ENCODE measurements around the gene RASL11B.

The RASL11B gene

DNA sequence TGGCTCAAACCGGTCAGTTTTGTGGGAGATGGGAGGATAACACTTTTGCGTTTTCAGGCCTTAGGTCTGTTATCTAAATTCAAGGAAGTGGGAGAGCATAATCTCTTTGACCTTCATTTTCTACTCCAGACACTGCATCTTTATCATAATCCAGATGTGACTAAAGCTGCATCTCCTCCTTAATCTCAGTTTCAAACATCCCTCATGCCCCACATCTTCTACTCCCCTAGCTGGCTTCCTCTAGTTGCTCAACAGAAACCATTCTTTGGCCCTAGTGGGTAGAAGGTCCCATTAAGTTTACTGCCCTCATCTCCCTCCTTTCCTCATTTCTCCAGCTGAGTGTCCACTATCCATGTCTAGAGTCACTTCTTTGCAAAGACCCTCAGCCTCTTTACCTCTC, 18.8 kb upstream of the RASL11B start:
- DNase-seq (ENCODE audit: low read depth in 2 of 2): no peak

GRCh38 chr4:52843958-52844357, 18.2 kb upstream of the RASL11B start:
- DNase-seq (ENCODE audit: low read depth in 2 of 2): no peak

DNA sequence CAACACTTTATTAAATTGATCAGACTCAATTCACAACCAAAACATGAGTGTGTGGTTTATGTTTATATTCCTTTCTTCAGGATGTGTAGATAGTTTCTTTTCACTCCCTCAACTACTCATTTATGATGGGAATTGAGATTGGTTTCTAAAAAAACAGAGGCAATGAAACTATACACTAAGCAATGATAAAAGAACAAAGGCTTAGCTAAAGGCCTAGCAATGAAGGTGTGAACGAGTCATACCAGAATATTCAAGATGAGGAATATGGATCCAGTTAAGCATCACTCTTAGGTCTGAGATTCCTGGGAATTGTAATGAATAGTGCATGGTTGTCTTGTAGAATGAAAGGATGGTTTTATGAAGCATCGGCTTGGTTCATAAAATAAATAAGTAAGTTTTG, 17.5 kb upstream of the RASL11B start:
- DNase-seq (ENCODE audit: low read depth in 2 of 2): no peak

DNA sequence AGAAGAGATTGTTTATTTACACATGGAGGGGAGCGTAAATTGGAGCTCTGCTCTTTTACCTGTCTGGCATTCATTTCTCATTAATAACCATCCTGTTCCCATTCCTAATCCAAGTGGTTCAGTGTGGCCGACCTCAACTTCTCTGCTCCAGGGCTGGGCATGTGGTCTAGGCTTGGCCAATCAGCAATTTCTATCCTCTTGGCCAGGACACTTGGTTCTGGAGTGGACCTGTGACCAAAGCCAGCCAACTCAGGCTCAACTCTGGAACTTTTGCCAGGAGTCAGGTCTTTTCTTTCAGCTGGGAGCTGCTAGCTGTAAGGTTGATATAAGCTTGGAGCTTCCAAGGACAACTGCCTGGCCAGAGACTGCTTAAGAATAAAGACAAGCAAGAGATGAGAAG, 15.6 kb upstream of the RASL11B start:
- no peak for DNase-seq (ENCODE audit: low read depth in 2 of 2)

- no peak for DNase-seq (ENCODE audit: low read depth in 2 of 2)
Observed at GRCh38 chr4:52848254-52848653, 13.9 kb upstream of the RASL11B start.

DNA sequence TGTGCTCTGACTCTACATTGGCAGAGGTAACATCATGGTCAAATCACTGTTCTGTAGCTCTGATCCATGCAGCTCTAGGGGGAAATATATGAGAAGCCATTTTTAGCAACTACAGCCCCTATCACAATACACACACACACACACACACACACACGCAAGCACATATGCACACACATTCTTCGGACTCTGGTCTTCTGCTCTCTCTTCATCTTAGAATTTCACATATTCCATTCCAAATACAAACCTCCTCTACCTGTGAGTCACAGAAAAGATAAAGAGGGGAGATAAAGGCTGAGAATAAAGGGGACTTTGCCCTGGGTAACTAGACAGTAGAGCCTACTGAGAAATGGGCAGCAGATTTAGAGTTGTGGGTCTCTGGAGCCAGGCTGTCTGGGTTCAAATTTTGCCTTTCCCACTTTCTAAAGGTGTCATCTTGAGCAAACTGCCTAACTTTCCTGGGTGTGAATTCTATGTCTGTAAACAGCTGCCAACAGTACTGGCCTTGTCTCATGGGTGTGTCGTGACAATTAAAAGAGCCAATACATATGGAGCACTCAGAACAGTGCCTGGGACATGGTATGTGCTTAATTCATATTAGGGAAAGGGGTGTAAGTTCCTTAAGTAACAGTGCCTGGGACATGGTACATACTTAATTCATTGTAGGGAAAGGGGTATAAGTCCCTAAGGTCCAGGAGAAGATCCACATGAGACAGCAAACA, 11.6 kb upstream of the RASL11B start:
- DNase-seq (ENCODE audit: low read depth in 2 of 2): no peak

DNA sequence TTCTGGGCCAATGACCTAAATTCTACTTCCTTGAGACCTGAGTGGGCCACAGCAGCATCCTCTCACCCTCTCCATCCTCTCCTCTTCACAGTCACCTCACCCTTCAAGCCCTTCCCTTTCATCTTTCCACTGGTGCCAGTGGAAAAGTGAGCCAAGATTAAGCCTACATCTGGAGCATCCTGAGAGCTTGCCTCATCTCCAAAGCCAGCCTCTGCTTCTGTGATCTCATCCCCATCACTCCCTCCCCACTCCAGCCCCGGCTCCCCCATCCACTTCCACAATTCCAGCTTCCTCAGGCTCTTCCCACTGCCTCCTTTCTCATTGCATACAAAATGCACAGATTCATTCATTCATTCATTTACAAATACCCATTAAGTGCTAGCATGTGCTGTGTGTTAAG, 10.1 kb upstream of the RASL11B start:
- no peak for DNase-seq (ENCODE audit: low read depth in 2 of 2)

DNA sequence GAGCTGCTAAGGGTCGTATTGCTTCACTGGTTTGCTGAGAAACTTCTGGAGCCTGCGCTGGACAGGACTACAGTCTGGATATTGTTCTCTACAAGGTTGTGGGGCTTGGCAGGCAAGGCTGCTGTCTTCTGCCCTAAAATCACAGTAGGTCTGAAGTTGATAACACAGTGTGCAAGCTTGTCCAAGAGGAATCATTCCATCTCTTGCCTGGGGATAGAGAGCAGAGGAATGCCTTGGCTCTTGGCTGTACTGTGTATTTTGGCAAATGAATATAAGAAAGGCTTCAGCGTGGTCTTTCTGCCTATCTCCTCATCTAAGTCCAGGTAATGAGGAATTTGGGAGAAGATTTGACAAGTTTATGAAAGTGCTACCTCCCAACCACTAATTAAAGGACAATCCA, 9.4 kb upstream of the RASL11B start:
- no peak for DNase-seq (ENCODE audit: low read depth in 2 of 2)

- DNase-seq (ENCODE audit: low read depth in 2 of 2): no peak
Observed at GRCh38 chr4:52853351-52853750, 8.8 kb upstream of the RASL11B start.

GRCh38 chr4:52856801-52857200, 5.3 kb upstream of the RASL11B start:
- no peak for DNase-seq (ENCODE audit: low read depth in 2 of 2)

DNA sequence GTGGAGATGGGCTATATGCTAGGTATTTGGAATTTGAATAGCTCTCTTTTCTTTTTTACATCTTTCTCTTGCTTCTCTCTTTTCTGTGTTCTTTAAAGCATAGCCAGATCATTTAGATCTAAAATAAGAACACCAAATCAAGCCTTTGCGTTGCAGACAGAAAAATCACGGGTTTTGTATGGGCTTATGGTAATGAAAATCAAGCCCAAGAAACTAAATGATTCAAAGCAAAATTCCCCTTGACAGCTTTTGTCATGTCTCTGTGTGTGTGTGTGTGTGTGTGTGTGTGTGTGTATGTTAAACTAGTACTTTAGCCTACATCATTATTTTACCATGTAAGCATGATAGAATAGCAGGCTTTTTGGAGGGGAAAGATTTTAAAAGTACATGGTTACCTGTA, 1.8 kb upstream of the RASL11B start:
- no peak for DNase-seq (ENCODE audit: low read depth in 2 of 2)

DNA sequence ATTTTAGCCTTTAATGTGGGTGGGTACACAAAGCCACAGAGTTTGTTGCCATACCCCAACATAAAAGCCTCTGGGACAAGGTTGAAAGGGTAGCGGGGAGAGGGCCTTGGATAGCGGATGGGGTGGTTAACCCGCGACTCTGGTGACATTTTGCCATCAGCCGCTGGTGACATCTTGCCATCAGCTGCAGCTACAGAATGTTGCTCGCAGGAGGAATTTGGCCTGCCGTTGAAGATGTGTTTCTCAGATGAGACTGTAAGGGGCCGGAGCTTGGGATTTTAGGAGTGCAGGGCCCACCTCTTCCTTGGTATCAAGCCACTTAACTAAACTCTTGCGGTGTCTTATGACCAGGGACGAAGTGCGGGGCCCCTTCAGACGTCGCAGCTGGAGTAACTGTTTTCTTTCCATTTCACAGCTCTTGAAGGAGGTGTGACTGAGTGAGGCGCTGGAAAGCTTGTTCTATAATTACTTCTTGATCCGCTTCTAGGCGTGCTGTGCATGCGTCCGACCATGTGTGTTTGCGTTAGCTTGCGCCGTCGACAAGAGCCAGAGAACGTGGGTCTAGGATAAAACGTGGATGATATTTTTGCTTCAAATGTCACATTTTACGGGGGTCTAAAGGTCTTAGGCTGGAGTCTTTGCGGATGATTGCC, 820 bp upstream of the RASL11B start:
- DNase-seq (ENCODE audit: low read depth in 2 of 2): no peak

DNA sequence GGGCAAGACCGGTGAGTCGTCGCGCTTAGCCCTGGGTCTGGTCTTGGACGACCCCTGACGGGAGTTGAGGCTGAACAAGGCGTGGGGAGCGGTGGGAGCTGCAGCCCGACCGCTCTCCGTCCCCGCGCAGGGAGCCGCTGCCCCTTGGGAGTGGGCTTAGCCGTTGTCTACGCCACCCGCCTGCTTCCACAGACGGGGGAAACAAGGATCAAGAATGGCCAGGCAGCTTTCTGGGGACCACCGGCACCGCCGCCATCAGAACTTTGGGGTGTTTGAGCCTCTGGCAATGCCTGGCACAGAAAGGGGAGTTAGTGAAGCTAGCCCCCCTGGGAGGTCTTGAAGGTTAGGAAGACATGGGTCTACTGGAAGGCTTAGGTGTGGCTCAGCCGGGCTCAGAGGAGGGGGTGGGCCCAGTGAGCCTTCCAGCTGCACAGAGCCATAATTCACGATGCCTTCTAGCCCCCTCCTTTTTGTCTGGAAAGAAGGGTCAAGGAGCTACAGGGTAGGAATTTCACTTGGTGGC, 583 bp downstream of the RASL11B start:
- no peak for DNase-seq (ENCODE audit: low read depth in 2 of 2)

DNA sequence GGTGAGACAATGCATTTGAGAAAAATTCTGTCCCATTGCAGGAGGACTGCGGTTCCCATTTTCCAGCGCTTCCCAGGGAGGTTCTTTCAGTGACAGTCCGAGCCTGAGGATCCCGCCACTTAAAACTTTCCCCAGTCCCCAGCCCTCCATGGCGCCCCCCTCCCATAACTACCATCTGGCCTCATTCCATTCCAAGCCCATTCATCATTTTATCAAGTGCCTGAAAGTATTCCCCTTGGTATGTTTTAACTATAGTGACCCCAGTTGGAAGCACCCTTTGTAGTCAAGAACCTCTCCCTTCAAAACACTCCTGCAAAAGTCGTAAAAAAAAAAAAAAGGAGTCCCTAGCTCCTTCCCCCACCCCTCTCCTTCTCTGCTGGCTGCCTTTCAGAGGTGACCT, 1.2 kb downstream of the RASL11B start:
- no peak for DNase-seq (ENCODE audit: low read depth in 2 of 2)

GRCh38 chr4:52864793-52865192, 2.7 kb downstream of the RASL11B start:
- DNase-seq (ENCODE audit: low read depth in 2 of 2): no peak

DNA sequence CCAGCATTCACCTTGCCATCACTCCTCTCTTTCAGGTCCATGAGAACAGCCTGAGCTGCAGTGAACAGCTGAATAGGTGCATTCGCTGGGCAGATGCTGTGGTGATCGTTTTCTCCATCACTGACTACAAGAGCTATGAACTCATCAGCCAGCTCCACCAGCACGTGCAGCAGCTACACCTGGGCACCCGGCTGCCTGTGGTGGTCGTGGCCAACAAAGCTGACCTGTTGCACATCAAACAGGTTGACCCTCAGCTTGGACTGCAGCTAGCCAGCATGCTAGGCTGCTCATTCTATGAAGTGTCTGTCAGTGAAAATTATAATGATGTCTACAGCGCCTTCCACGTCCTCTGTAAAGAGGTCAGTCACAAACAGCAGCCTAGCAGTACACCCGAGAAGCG, 3.2 kb downstream of the RASL11B start:
- no peak for DNase-seq (ENCODE audit: low read depth in 2 of 2)

GRCh38 chr4:52866734-52867133, 4.6 kb downstream of the RASL11B start:
- no peak for DNase-seq (ENCODE audit: low read depth in 2 of 2)

GRCh38 chr4:52867163-52867562, 5.0 kb downstream of the RASL11B start:
- DNase-seq (ENCODE audit: low read depth in 2 of 2): no peak

DNA sequence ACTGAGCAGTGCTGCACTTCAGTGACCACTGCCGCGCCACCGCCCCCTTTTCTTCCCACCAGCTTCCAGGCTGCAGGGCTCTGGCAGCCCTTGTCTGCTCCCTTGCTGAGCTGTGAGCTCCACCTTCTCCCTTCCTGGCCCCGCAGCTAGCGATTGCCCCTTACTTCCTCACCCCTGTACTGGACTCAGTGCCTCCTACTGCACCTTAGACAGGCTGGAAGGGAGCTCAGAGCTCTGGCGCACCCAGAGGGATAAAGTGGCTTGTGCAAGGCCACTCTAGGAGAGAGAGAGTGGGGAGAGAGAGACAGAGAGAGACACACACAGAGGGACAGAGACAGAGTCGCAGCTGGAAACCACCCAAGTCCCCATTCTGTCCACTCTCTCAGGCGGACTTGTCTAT, 6.0 kb downstream of the RASL11B start:
- no peak for DNase-seq (ENCODE audit: low read depth in 2 of 2)

DNA sequence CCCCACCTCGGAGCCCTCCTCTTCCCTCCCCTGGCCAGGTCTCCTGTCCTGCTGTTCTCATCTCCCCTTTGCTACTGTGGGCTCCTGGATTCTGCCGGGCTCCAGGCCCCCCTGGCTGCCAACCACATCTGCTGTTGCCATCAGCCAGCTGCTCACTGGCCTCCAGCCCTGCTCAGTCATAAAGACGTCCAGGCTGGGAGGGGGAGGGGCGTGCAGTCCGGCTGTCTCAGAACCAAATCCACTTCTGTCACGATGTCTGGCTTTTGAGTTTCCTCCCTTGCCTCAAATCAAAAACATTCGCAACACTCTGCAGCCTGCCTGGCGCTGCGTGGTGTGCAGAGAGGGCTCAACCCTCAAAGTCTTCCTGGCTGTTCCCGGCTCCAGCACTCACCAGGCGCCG, 7.1 kb downstream of the RASL11B start:
- no peak for DNase-seq (ENCODE audit: low read depth in 2 of 2)

DNA sequence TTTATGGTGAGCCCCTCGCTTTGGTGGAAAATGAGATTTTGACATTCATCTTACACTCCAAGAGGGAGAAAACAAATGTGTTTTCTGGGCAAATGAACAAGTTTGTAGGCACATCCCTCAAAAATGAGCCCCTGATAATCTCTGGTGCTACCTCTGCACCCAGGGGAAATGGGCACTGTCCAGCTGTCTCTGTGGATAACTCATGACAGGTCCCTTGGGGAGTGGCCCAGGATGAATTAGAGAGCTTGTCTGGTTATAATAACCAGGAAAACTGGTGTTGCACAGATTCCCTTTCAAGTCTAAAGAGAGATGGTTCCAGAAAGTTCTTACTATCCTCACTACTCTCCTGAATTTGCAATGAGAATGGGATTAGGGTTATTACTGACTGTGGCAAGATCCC, 7.5 kb downstream of the RASL11B start:
- no peak for DNase-seq (ENCODE audit: low read depth in 2 of 2)

GRCh38 chr4:52870225-52870624, 8.1 kb downstream of the RASL11B start:
- DNase-seq (ENCODE audit: low read depth in 2 of 2): no peak

GRCh38 chr4:52873191-52873590, 11.1 kb downstream of the RASL11B start:
- DNase-seq (ENCODE audit: low read depth in 2 of 2): no peak
